Measurements from ENCODE around the gene PTRH2.
"Not testable (repeated sequence)": the region's sequence is repeated elsewhere in the genome, so short reads cannot be mapped to it uniquely, and the experiment has no call there.

The PTRH2 gene

GRCh38 chr17:59666235-59666634 is 41.0 kb downstream of the PTRH2 start:
- DNase-seq, result no peak

DNA sequence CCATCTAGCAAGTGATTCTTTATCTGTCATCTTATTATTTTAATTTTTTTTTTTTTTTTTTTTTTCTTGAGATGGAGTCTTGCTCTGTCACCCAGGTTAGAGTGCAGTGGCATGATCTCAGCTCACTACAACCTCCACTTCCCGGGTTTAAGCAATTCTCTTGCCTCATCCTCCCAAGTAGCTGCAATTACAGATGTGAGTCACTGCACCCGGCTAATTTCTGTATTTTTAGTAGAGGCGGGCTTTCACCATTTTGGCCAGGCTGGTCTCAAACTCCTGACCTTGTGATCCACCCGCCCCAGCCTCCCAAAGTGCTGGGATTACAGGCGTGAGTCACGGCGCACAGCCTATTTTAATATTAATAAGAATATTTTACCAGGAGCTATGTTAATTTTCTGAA is 50.6 kb downstream of the PTRH2 start:
- DNase-seq, result not testable (repeated sequence)

- no peak for DNase-seq
Measured at GRCh38 chr17:59652119-59652518, 55.1 kb downstream of the PTRH2 start.

- no peak for DNase-seq
Measured at GRCh38 chr17:59651346-59651745, 55.9 kb downstream of the PTRH2 start.

- DNase-seq, result no peak
Measured at GRCh38 chr17:59650642-59651041, 56.6 kb downstream of the PTRH2 start.

GRCh38 chr17:59649886-59650285 is 57.3 kb downstream of the PTRH2 start:
- no peak for DNase-seq

Measured in stimulated activated CD4-positive, alpha-beta T cell treated with anti-CD3 and anti-CD28 coated beads, Interleukin-4, amount 100 ng/mL, for 24 hours (primary cell).